Activated naive CD8-positive, alpha-beta T cell treated with anti-CD3 and anti-CD28 coated beads, Interleukin-2, amount 10 ng/mL, durations not matched to agents 7 days and 5 days (primary cell): ENCODE data around the gene GPR34. TPM values are rescaled to one million over a fixed set of nuclear protein-coding genes. Genes with fewer than 3 reads are reported as not detected.
"Not testable (repeated sequence)": the region's sequence is repeated elsewhere in the genome, so short reads cannot be mapped to it uniquely, and the experiment has no call there.

ENCODE experiments used
- ATAC-seq: fragments of 150-1000 bp; cut with Tn5 transposase; one replicate; pipeline ENCODE4 v1.10.0; 2021; ENCODE audit warnings: low read depth, moderate library complexity
- POLR2A ChIA-PET: fragments of 350-600 bp; sonication (Branson Sonifier 250); formaldehyde crosslinking; loops from one replicate; lab custom pipeline; 2021; ENCODE audit warnings: antibody characterized with exemption; lab: Charles Lee
- DNase-seq: peaks from one replicate; pipeline ENCODE4 v3.0.0; 2021
- H3K27ac Mint-ChIP-seq: one replicate; pipeline ENCODE4 v1.8.0; 2022; ENCODE audit warnings: mild to moderate bottlenecking, mixed read lengths
- H3K27me3 Mint-ChIP-seq: one replicate; pipeline ENCODE4 v1.8.0; 2022; ENCODE audit warnings: mild to moderate bottlenecking, moderate library complexity, mixed read lengths
- H3K36me3 Mint-ChIP-seq: one replicate; pipeline ENCODE4 v1.8.0; 2021; ENCODE audit warnings: mild to moderate bottlenecking, mixed read lengths
- H3K4me1 Mint-ChIP-seq: one replicate; pipeline ENCODE4 v1.8.0; 2021; ENCODE audit warnings: mixed read lengths
- H3K4me3 Mint-ChIP-seq: one replicate; pipeline ENCODE4 v1.8.0; 2022; ENCODE audit warnings: mild to moderate bottlenecking, moderate library complexity, mixed read lengths
- H3K9me3 Mint-ChIP-seq: one replicate; pipeline ENCODE4 v1.8.0; 2021; ENCODE audit warnings: mixed read lengths
- total RNA-seq, 2 experiments: library from RNA; stranded (reverse); gene quantifications; one replicate each; pipeline ENCODE4 v1.2.3, GENCODE V29; 2021

The GPR34 gene, protein sequence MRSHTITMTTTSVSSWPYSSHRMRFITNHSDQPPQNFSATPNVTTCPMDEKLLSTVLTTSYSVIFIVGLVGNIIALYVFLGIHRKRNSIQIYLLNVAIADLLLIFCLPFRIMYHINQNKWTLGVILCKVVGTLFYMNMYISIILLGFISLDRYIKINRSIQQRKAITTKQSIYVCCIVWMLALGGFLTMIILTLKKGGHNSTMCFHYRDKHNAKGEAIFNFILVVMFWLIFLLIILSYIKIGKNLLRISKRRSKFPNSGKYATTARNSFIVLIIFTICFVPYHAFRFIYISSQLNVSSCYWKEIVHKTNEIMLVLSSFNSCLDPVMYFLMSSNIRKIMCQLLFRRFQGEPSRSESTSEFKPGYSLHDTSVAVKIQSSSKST
- 1 to 10 TPM; 1.8 to 2.7 TPM for total RNA-seq

DNA sequence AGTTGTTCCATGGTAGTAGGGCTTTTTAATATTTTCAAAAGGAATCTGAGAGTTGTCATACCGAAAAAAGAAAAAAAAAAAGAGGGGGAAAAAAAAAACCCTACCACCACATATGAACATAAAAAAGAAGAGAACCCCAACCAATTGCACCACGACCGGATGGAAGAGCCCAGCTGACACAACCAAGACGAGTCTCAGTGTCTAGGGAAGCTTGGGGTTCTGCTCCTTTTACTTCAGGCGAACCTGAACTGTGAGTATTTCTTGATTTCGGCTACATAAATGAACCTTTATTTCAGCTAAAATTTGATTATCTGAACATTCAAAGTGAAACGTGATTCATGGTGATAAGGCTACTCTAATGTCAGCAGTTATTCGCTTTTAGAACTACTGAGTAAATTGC lies at the start of gene GPR34:
Gene GPR34 (plus strand): TSS at position 139 of the 400 bp plus-strand sequence. CDS start 6,661 bp downstream, outside the sequence.
- POLR2A ChIA-PET: interaction anchor here (0.7 kb wide), 1 partner anchor 59 kb away, joined by 4 read pairs; no protein-coding TSS in a partner anchor
- Mint-ChIP-seq H3K27ac (peak within 1 kb of the TSS; percentile 69), H3K4me3 (peak within 1 kb of the TSS; percentile 70), H3K36me3 (peaks cover 9% of the 10 kb centered on the region), H3K9me3 (no peaks in the 10 kb centered on the region), H3K4me1 (peaks cover 34% of the 10 kb centered on the region), H3K27me3 (no peaks in the 10 kb centered on the region)
- DNase-seq: no peak
- peak; percentile 77 for ATAC-seq

DNA sequence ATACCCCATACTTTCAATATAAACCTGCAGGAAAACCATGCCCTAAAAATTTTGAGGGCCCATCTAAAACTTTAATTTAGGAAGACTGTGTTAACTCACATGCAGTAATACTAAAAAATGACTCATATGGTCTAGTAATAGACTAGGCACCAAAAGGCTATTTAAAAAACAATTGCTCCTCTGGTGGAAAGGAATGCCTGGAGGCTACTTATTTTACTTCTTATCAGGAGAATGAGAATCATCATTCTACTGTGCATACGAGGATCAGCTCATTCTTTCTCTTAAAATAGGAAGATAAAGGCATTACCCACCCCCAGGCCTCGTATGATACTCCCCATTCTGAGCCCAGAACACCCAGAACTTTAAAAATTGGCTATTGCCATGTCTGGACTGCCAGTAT lies 42.6 kb upstream of the GPR34 start:
- H3K27me3 Mint-ChIP-seq, H3K9me3 Mint-ChIP-seq: not testable (repeated sequence)

DNA sequence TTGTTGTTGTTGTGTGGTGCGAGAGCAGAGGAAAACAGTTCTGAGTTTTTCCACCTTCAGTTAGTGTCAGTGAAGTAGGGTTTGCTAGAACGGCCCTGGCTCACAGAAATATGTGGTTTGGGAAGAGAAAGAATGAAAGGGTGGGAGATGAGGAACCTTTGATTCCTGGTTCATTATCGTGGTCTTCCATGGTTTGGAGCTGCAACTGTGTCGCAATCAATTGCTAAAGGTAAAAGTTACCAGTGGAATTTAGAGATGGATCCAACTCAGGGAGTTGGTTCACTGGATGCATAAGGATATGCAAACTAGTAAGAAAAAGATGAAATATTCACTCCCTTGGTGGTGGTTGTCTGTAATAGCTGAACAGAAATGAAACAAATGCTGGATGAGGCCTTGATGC lies 35.6 kb upstream of the GPR34 start:
- no peak overlapping the region for H3K27ac Mint-ChIP-seq
- DNase-seq (no peak), ATAC-seq (no peak)
- no peaks in the 10 kb centered on the region for H3K4me1 Mint-ChIP-seq
- no peaks in the 10 kb centered on the region for H3K27me3 Mint-ChIP-seq
- POLR2A ChIA-PET: no interaction called here
- H3K36me3 Mint-ChIP-seq: peaks cover 56% of the 10 kb centered on the region
- peaks cover 3% of the 10 kb centered on the region for H3K9me3 Mint-ChIP-seq
- H3K4me3 Mint-ChIP-seq: no peak overlapping the region

More for the DNA sequence above, 42.6 kb upstream of the GPR34 start:
- ATAC-seq, H3K27ac Mint-ChIP-seq, POLR2A ChIA-PET, H3K4me3 Mint-ChIP-seq, H3K4me1 Mint-ChIP-seq, DNase-seq: not testable (repeated sequence)
- H3K36me3 Mint-ChIP-seq: peaks cover 51% of the 10 kb centered on the region

DNA sequence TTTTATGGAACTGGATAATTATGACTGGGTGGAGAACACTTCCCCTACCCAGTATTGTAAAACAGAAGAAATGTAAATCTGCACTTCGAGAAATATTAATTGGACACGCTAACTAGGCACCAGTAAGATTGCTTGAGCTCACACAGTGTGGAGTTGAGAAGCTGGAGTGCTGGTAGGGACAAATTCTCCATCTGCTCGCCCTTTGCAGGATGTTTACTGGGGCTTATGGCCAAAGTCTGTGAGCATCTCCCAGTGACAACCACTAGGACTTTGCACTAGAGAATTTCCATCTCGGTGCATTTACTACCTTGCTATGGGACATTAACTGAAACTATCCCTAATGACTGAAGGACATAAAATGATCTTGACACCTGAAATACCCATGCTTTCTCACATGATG lies 33.7 kb upstream of the GPR34 start:
- ATAC-seq (no peak), DNase-seq (no peak)
- peaks cover 1% of the 10 kb centered on the region for H3K9me3 Mint-ChIP-seq
- no peak overlapping the region for H3K4me3 Mint-ChIP-seq
- H3K4me1 Mint-ChIP-seq: peaks cover 9% of the 10 kb centered on the region
- H3K27me3 Mint-ChIP-seq: no peaks in the 10 kb centered on the region
- peaks cover 54% of the 10 kb centered on the region for H3K36me3 Mint-ChIP-seq
- POLR2A ChIA-PET: no interaction called here
- no peak overlapping the region for H3K27ac Mint-ChIP-seq

DNA sequence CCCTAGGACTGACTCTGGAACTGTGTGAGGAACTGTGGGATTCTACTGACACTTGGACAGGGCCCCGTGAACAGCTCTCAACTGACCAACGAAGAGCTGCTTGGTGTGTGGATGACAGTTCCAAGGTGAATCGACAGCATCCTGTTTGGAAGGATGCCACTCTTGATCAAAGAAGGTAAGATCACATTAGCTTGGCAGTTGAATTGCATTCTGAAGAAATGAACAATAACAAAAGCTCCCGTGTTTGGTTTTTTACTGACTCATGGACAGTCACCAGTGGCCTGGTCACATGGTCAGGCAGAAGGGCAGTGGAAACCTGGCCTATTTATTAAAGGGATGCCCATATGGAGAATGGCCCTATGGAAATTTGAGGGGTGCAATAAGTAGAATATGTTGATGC lies 33.1 kb upstream of the GPR34 start:
- Mint-ChIP-seq H3K4me3 (no peak overlapping the region), H3K4me1 (peaks cover 9% of the 10 kb centered on the region), H3K27ac (no peak overlapping the region), H3K36me3 (peaks cover 51% of the 10 kb centered on the region), H3K27me3 (no peaks in the 10 kb centered on the region), H3K9me3 (peaks cover 1% of the 10 kb centered on the region)
- POLR2A ChIA-PET: no interaction called here
- DNase-seq: no peak
- ATAC-seq: no peak

DNA sequence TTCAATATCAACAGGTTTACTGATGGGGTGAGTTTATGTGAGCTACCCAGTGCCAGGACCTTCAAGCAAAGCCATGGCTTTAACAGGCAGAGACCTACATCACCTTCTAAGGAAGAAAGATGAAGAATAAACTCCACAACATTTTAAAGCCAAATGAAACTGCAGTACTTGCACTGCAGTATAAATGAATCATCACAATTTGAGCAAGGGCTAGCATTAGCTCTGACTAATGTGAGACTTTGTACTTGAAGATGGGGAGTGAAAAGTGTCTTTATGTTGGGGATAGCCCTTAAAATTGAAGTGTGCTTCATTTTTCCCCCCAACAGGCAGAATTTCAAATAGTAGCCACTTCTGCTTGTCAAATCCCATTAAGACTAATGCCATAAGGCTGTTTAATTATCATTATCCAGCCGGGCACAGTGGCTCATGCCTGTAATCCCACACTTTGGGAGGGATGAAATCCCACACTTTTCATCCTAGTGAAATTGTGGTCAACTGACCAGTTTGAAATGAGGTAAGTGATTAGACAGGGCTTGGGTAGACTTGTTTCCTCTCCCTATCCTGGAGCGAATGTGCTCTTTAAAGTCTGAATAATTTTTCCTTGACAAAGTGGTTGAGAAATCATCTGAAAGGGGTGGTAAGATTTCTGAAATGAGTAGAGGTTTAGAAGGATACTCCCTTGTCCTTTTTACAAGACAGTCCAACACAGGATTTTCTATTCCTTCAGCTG lies 27.2 kb upstream of the GPR34 start:
- Mint-ChIP-seq H3K9me3 (no peaks in the 10 kb centered on the region), H3K36me3 (peaks cover 24% of the 10 kb centered on the region), H3K27me3 (no peaks in the 10 kb centered on the region), H3K4me1 (peaks cover 17% of the 10 kb centered on the region), H3K4me3 (no peak overlapping the region), H3K27ac (no peak overlapping the region)
- POLR2A ChIA-PET: no interaction called here
- no peak for ATAC-seq
- DNase-seq: no peak

DNA sequence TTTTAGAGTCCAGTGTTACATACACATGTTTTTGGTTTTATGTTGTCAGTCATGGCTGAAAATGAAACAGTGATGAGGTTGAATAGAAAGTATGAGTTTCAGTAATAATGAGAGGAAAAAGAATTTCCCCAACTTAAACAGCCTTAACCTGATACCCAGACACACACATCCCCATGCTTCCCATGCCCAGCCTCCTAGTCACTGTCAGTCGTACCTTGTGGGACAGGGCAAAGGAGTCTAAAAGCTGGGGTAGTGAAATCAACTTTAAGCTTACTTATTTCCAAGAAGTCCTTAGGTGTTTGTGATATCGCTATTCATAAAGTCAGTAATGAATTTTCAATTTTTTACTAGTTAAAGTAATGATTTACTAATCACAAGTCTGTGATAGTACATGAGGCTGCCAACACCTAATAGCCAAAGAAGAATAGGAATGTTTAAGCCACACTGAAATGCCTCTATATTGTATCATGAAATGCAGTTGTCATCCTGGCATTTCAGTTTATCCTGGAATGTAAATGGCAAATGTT lies 24.3 kb upstream of the GPR34 start:
- Mint-ChIP-seq H3K27ac (no peak overlapping the region), H3K27me3 (no peaks in the 10 kb centered on the region), H3K36me3 (peaks cover 18% of the 10 kb centered on the region), H3K4me3 (no peak overlapping the region), H3K4me1 (peaks cover 24% of the 10 kb centered on the region), H3K9me3 (no peaks in the 10 kb centered on the region)
- no peak for ATAC-seq
- no peak for DNase-seq
- POLR2A ChIA-PET: no interaction called here

DNA sequence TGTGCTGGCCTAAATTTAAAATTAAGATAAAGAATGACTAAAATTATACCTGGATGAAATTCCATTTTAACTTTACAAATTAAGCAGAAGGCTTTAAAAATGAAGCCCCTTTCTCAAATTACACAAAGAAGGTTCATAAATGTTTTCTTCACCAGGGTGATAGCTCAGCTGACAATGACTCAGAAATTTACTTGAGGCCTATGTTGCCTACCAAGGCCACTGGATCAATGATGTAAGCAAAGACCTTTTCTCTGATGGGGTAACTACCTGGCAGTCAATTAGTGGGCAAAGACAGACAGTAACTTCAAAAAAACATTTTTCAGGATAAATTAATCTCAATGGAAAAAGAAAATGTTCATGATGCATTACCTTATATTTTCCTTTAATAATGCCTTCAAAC lies 23.9 kb upstream of the GPR34 start:
- Mint-ChIP-seq H3K4me1 (peaks cover 24% of the 10 kb centered on the region), H3K9me3 (no peaks in the 10 kb centered on the region), H3K4me3 (no peak overlapping the region), H3K27me3 (no peaks in the 10 kb centered on the region), H3K27ac (no peak overlapping the region), H3K36me3 (peaks cover 19% of the 10 kb centered on the region)
- DNase-seq (no peak), ATAC-seq (no peak)
- POLR2A ChIA-PET: no interaction called here

DNA sequence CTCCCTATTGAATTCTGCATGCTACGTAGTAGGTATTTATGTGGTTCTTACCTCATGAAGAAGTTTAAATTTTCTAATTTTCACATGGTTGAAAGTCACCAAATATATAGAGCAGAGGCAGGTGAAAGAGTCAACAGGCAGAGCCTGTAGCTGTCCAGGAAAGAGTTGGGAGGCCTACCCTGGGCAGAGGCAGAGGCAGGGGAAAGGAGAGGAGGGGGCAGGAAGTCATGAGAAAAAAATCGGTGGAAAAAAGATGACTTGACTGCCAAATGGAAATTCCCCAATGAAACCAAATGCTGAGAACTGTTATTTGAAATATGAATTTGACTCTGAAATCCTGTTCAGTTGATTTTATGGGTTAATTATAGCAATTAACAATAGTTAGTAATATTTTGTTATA lies 23.1 kb upstream of the GPR34 start:
- no peak overlapping the region for H3K4me3 Mint-ChIP-seq
- ATAC-seq: no peak
- H3K27me3 Mint-ChIP-seq: no peaks in the 10 kb centered on the region
- no peaks in the 10 kb centered on the region for H3K9me3 Mint-ChIP-seq
- peak overlapping the region; percentile 18 for H3K27ac Mint-ChIP-seq
- H3K4me1 Mint-ChIP-seq: peaks cover 24% of the 10 kb centered on the region
- H3K36me3 Mint-ChIP-seq: peaks cover 18% of the 10 kb centered on the region
- no peak for DNase-seq
- POLR2A ChIA-PET: no interaction called here

DNA sequence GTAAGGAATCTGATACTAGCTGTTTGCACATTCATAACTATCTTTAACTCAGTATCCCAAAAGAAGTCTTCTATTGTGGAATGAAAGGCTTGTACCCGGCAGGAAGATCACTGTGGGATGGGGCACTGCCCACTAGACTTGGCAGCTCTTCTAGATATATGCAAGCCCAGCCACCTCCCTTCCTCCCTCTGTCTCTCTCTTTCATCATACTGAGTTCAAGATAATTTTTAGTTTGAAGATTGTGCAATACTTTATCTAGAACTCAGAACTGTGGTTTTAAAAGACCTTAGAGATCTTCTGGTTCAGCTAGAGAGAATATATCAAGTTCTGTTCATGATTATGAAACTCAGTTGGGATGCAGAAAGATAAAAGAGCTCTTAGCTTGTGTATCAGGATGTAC lies 22.5 kb upstream of the GPR34 start:
- POLR2A ChIA-PET: interaction anchor here (0.6 kb wide), 1 partner anchor 14 kb away, joined by 3 read pairs; no protein-coding TSS in a partner anchor
- no peak for DNase-seq
- peak; percentile 49 for ATAC-seq
- peak overlapping the region; percentile 37 for H3K4me3 Mint-ChIP-seq
- H3K9me3 Mint-ChIP-seq: no peaks in the 10 kb centered on the region
- H3K27ac Mint-ChIP-seq: peak overlapping the region; percentile 72
- H3K36me3 Mint-ChIP-seq: peaks cover 18% of the 10 kb centered on the region
- H3K4me1 Mint-ChIP-seq: peaks cover 24% of the 10 kb centered on the region
- no peaks in the 10 kb centered on the region for H3K27me3 Mint-ChIP-seq

DNA sequence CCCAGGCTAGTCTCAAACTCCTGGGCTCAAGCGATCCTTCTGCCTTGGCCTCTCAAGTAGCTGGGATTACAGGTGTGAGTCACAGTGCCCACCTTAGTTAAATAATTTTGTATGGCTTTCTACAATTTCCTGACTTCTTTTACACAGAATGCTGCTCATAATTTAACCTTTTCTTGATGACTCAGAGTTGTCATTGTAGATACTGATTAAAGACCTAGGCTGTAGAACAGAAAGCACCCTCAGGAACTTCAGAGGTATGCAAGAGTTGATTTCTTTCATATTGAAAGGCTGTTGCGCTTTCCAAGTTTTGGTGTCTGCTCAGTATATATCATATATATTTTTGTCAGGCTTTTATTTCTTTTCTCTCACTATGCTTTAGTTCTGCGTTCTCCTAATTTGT lies 21.1 kb upstream of the GPR34 start:
- Mint-ChIP-seq H3K36me3 (peaks cover 19% of the 10 kb centered on the region), H3K4me3 (no peak overlapping the region), H3K27ac (peak overlapping the region; percentile 60), H3K9me3 (no peaks in the 10 kb centered on the region), H3K4me1 (peaks cover 30% of the 10 kb centered on the region), H3K27me3 (no peaks in the 10 kb centered on the region)
- DNase-seq (no peak), ATAC-seq (peak; percentile 49)
- POLR2A ChIA-PET: no interaction called here

DNA sequence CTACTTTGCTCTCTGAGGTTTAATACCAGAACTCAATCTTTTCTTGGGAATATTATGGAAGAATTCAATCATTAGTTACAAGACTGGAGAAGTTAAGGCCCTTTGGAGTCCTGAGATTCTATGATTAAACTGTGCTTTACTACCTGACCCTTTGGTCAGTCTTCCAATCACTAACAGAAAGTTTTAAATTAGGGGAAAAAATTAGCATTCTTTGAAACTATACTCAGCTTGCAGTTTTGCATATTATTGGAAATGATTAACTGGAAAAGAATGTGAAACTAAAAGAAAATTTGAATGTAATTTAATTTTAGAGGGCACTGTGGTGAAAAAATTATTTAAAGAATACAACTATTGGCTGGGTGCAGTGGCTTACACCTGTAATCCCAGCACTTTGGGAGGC lies 18.7 kb upstream of the GPR34 start:
- POLR2A ChIA-PET: no interaction called here
- Mint-ChIP-seq H3K4me1 (peaks cover 34% of the 10 kb centered on the region), H3K27me3 (no peaks in the 10 kb centered on the region)

DNA sequence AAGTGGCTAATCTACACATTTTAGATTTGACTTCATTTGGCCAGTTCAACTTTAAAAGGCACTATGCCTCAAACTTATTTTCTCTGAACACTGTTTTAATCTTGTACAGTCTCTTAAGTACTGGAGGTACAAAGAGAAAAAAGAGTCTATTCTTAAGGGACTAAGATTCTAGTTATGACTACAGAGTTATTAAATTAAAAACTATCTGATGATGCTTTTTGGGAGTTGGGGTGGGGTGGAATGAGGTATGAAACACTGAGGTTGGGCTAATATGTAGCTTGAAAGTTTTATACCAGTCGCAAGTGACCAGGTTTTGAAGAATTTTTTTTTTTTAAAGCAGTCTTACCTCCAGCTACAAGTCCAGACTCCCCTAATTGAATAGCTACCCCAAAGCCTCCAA lies 17.7 kb upstream of the GPR34 start:
- DNase-seq (no peak), ATAC-seq (no peak)
- peaks cover 28% of the 10 kb centered on the region for H3K36me3 Mint-ChIP-seq
- no peak overlapping the region for H3K4me3 Mint-ChIP-seq
- POLR2A ChIA-PET: no interaction called here
- no peak overlapping the region for H3K27ac Mint-ChIP-seq
- H3K27me3 Mint-ChIP-seq: no peaks in the 10 kb centered on the region
- H3K9me3 Mint-ChIP-seq: no peaks in the 10 kb centered on the region
- H3K4me1 Mint-ChIP-seq: peaks cover 40% of the 10 kb centered on the region

More for the DNA sequence above, 18.7 kb upstream of the GPR34 start:
- Mint-ChIP-seq H3K27ac (no peak overlapping the region), H3K4me3 (no peak overlapping the region), H3K36me3 (peaks cover 30% of the 10 kb centered on the region), H3K9me3 (no peaks in the 10 kb centered on the region)
- DNase-seq (no peak), ATAC-seq (no peak)
